WTC11 (cell line): ENCODE data around the gene CUL4A. TPM values are rescaled to one million over a fixed set of nuclear protein-coding genes. Genes with fewer than 3 reads are reported as not detected.
A peak's percentile ranks its signal among the peaks of the same experiment; 100 is the strongest.

Experiments used
- ATAC-seq: fragments of 200-7000 bp; cut with Tn5 transposase; 2 replicates; pipeline ENCODE4 v1.10.0; 2021; ENCODE audit warnings: mild to moderate bottlenecking, moderate library complexity
- CTCF ChIA-PET: fragments of 300-600 bp; sonication (Branson Sonifier 250); formaldehyde crosslinking; loops from one replicate; lab custom pipeline; 2021; ENCODE audit warnings: antibody characterized with exemption; lab: Charles Lee
- POLR2A ChIA-PET: fragments of 350-600 bp; sonication (Branson Sonifier 250); formaldehyde crosslinking; loops from one replicate; lab custom pipeline; 2021; ENCODE audit warnings: antibody characterized with exemption; lab: Charles Lee
- DNase-seq: peaks from one replicate; pipeline ENCODE4 v3.0.0; 2021; ENCODE audit warnings: low spot score
- H3K27ac Mint-ChIP-seq: 2 replicates; pipeline ENCODE4 v1.8.0; 2021; ENCODE audit warnings: mixed read lengths
- H3K27me3 Mint-ChIP-seq: 2 replicates; pipeline ENCODE4 v1.8.0; 2021; ENCODE audit warnings: low read depth, mild to moderate bottlenecking, moderate library complexity, mixed read lengths
- H3K36me3 Mint-ChIP-seq: 2 replicates; pipeline ENCODE4 v1.8.0; 2021; ENCODE audit warnings: mixed read lengths
- H3K4me1 Mint-ChIP-seq: 2 replicates; pipeline ENCODE4 v1.8.0; 2022; ENCODE audit warnings: mixed read lengths
- H3K4me3 Mint-ChIP-seq: 2 replicates; pipeline ENCODE4 v1.8.0; 2021; ENCODE audit warnings: mild to moderate bottlenecking, moderate library complexity, mixed read lengths
- H3K9me3 Mint-ChIP-seq: 2 replicates; pipeline ENCODE4 v1.8.0; 2021; ENCODE audit warnings: mixed read lengths
- CREM ChIP-seq: sonication (generic); formaldehyde crosslinking; IDR thresholded peaks from 2 replicates; pipeline ENCODE4 v1.8.1; 2022; ENCODE audit warnings: mild to moderate bottlenecking, missing genetic modification reagents, moderate library complexity
- FOXP1 ChIP-seq: sonication (generic); formaldehyde crosslinking; IDR thresholded peaks from 2 replicates; pipeline ENCODE4 v1.8.0; 2022; ENCODE audit warnings: missing genetic modification reagents, mild to moderate bottlenecking, moderate library complexity, borderline replicate concordance
- GABPB1 ChIP-seq: sonication (generic); formaldehyde crosslinking; IDR thresholded peaks from 2 replicates; pipeline ENCODE4 v1.8.1; 2023; ENCODE audit warnings: mild to moderate bottlenecking, missing genetic modification reagents
- JUN ChIP-seq: sonication (generic); formaldehyde crosslinking; IDR thresholded peaks from 2 replicates; pipeline ENCODE4 v1.8.0; 2023; ENCODE audit warnings: mild to moderate bottlenecking, missing genetic modification reagents
- OVOL2 ChIP-seq: fragments of 250-450 bp; sonication (Bioruptor Pico); IDR thresholded peaks from 2 replicates; pipeline ENCODE4 v1.9.0; 2021; ENCODE audit warnings: mild to moderate bottlenecking, borderline replicate concordance
- SMAD4 ChIP-seq: sonication (generic); formaldehyde crosslinking; IDR thresholded peaks from 2 replicates; pipeline ENCODE4 v1.8.0; 2022; ENCODE audit warnings: mild to moderate bottlenecking, missing genetic modification reagents
- SP1 ChIP-seq: sonication (generic); formaldehyde crosslinking; conservative IDR thresholded peaks from 2 replicates; pipeline ENCODE4 v1.8.1; 2022; ENCODE audit warnings: missing genetic modification reagents
- ZBTB21 ChIP-seq: sonication (generic); formaldehyde crosslinking; IDR thresholded peaks from 2 replicates; pipeline ENCODE4 v1.8.1; 2023; ENCODE audit warnings: mild to moderate bottlenecking, missing genetic modification reagents, borderline replicate concordance
- ZNF317 ChIP-seq: sonication (generic); formaldehyde crosslinking; IDR thresholded peaks from 2 replicates; pipeline ENCODE4 v1.8.1; 2023; ENCODE audit warnings: low read depth, mild to moderate bottlenecking, moderate library complexity, missing genetic modification reagents, borderline replicate concordance
- ZNF423 ChIP-seq: fragments of 250-450 bp; sonication (Bioruptor Pico); IDR thresholded peaks from 2 replicates; pipeline ENCODE4 v2.1.2; 2022; ENCODE audit warnings: mild to moderate bottlenecking, moderate library complexity
- total RNA-seq: library from RNA; stranded (reverse); gene quantifications from 3 replicates; pipeline ENCODE4 v1.2.3, GENCODE V29; 2021
- TF ChIP-seq, protein P1 (sequence below): sonication (generic); formaldehyde crosslinking; IDR thresholded peaks from 2 replicates; pipeline ENCODE4 v1.8.1; 2022; ENCODE audit warnings: missing genetic modification reagents, borderline replicate concordance
- TF ChIP-seq, protein P2 (sequence below): sonication (generic); formaldehyde crosslinking; IDR thresholded peaks from 2 replicates; pipeline ENCODE4 v1.8.0; 2022; ENCODE audit warnings: mild to moderate bottlenecking, missing genetic modification reagents
- TF ChIP-seq, protein P3 (sequence below): sonication (generic); formaldehyde crosslinking; IDR thresholded peaks from 2 replicates; pipeline ENCODE4 v1.8.1; 2023; ENCODE audit warnings: mild to moderate bottlenecking, moderate library complexity, missing genetic modification reagents
- TF ChIP-seq, protein P4 (sequence below): sonication (generic); formaldehyde crosslinking; IDR thresholded peaks from 2 replicates; pipeline ENCODE4 v1.8.0; 2023; ENCODE audit warnings: missing genetic modification reagents
- TF ChIP-seq, protein P5 (sequence below): fragments of 250-450 bp; sonication (Bioruptor Pico); IDR thresholded peaks from 2 replicates; pipeline ENCODE4 v1.8.0; 2021; ENCODE audit warnings: mild to moderate bottlenecking

Gene CUL4A
- total RNA-seq, 1 experiment from 2014 or later = 99.9 TPM

DNA sequence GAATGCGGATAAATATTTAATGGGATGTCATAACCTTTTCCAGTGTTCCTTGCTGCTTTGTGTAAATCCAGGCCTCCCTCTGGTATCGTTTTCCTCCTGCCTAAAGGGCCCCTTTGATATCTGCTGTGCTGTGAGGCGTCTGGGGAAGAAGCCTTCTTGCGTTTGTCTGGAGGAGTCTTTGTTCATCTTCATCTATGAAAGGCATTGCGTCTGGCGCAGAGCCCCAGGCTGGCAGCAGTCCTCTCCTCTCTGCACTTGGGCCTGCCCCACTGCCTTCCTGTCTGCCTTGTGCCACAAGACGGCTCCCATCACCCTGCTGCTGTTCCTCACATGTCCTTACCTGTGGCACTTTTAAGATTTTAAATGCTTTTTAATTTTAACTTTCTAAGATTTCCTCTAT is 41.2 kb upstream of the CUL4A start:
- POLR2A ChIA-PET = no interaction called here
- Mint-ChIP-seq H3K36me3 (peaks cover 23% of the 10 kb centered on the region), H3K27me3 (no peaks in the 10 kb centered on the region; the same call in 1 of the 2 replicates), H3K4me1 (peaks cover 19% of the 10 kb centered on the region), H3K9me3 (no peaks in the 10 kb centered on the region), H3K4me3 (no peak overlapping the region), H3K27ac (no peak overlapping the region)
- ATAC-seq (no peak), DNase-seq (no peak)
- TF ChIP-seq SP1 (CRISPR knock-in tag) = no peak
- TF ChIP-seq SMAD4 (CRISPR knock-in tag) = no peak
- no peak for TF ChIP-seq ZNF423 (CRISPR knock-in tag)
- TF ChIP-seq ZBTB21 (CRISPR knock-in tag) = no peak
- TF ChIP-seq, protein P1, sequence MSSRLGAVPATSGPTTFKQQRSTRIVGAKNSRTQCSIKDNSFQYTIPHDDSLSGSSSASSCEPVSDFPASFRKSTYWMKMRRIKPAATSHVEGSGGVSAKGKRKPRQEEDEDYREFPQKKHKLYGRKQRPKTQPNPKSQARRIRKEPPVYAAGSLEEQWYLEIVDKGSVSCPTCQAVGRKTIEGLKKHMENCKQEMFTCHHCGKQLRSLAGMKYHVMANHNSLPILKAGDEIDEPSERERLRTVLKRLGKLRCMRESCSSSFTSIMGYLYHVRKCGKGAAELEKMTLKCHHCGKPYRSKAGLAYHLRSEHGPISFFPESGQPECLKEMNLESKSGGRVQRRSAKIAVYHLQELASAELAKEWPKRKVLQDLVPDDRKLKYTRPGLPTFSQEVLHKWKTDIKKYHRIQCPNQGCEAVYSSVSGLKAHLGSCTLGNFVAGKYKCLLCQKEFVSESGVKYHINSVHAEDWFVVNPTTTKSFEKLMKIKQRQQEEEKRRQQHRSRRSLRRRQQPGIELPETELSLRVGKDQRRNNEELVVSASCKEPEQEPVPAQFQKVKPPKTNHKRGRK = no peak
- TF ChIP-seq, protein P2, sequence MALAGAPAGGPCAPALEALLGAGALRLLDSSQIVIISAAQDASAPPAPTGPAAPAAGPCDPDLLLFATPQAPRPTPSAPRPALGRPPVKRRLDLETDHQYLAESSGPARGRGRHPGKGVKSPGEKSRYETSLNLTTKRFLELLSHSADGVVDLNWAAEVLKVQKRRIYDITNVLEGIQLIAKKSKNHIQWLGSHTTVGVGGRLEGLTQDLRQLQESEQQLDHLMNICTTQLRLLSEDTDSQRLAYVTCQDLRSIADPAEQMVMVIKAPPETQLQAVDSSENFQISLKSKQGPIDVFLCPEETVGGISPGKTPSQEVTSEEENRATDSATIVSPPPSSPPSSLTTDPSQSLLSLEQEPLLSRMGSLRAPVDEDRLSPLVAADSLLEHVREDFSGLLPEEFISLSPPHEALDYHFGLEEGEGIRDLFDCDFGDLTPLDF (CRISPR knock-in tag) = no peak
- TF ChIP-seq, protein P3, sequence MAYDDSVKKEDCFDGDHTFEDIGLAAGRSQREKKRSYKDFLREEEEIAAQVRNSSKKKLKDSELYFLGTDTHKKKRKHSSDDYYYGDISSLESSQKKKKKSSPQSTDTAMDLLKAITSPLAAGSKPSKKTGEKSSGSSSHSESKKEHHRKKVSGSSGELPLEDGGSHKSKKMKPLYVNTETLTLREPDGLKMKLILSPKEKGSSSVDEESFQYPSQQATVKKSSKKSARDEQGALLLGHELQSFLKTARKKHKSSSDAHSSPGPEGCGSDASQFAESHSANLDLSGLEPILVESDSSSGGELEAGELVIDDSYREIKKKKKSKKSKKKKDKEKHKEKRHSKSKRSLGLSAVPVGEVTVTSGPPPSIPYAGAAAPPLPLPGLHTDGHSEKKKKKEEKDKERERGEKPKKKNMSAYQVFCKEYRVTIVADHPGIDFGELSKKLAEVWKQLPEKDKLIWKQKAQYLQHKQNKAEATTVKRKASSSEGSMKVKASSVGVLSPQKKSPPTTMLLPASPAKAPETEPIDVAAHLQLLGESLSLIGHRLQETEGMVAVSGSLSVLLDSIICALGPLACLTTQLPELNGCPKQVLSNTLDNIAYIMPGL (CRISPR knock-in tag) = no peak
- no peak for TF ChIP-seq ZNF317
- TF ChIP-seq CREM (CRISPR knock-in tag) = no peak
- TF ChIP-seq, protein P4, sequence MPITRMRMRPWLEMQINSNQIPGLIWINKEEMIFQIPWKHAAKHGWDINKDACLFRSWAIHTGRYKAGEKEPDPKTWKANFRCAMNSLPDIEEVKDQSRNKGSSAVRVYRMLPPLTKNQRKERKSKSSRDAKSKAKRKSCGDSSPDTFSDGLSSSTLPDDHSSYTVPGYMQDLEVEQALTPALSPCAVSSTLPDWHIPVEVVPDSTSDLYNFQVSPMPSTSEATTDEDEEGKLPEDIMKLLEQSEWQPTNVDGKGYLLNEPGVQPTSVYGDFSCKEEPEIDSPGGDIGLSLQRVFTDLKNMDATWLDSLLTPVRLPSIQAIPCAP (CRISPR knock-in tag) = no peak
- no peak for TF ChIP-seq OVOL2 (CRISPR knock-in tag)
- TF ChIP-seq, protein P5, sequence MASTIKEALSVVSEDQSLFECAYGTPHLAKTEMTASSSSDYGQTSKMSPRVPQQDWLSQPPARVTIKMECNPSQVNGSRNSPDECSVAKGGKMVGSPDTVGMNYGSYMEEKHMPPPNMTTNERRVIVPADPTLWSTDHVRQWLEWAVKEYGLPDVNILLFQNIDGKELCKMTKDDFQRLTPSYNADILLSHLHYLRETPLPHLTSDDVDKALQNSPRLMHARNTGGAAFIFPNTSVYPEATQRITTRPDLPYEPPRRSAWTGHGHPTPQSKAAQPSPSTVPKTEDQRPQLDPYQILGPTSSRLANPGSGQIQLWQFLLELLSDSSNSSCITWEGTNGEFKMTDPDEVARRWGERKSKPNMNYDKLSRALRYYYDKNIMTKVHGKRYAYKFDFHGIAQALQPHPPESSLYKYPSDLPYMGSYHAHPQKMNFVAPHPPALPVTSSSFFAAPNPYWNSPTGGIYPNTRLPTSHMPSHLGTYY (CRISPR knock-in tag) = no peak
- no peak for TF ChIP-seq JUN (CRISPR knock-in tag)
- CTCF ChIA-PET = no interaction called here

DNA sequence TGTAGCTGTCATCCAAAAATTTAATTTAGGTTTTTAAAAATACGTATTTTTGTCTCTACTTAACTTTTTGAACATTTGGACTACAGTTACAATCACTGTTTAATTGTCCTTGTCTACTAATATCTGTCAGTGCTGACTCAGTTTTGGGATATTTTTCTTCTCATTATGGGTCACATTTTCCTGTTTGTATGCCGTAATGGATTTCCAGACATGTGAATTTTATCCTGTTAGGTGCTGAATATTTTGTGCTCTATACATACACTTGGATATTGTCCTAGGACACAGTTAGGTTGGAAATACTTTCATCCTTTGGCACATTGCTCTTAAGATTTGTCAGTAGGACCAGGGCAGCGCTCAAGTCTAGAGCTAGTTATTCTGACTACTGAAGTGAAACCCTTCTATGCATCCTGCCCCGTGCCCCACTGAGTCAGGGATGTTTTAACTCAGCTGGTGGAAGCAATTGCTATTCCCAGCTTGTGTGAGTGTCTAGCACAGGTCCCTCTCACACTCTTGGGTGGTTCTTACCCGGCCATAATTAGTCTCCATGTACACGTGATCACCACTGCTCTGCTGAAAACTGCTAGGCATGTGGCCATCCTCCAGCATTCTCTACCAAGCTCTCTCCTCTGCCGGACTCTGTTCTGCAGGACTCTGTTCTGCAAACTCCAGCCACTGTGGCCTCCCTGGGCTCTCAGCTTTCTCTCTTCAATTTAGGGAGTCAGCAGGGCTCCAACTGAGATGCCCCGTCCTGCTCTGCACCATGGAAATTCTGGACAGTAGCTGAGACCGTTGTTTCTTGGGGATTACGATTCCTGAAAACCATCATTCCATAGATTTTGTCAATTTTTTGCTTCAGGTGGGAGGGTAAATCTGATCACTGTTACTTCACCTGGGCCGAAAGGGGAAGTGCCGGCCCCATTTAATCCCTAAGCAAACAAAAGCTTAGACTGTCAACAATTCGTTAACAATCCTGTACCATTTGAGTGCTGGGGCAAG is 39.8 kb upstream of the CUL4A start:
- peak overlapping the region; percentile 41 for H3K27ac Mint-ChIP-seq

More for the DNA sequence above, 39.8 kb upstream of the CUL4A start:
- ChIA-PET CTCF (interaction anchor here (0.6 to 1.2 kb wide), 2 partner anchors 58 to 84 kb away, joined by 3 to 8 read pairs; no protein-coding TSS in a partner anchor), POLR2A (no interaction called here)
- H3K4me3 Mint-ChIP-seq = no peak overlapping the region
- H3K27me3 Mint-ChIP-seq = no peaks in the 10 kb centered on the region
- peaks cover 16% of the 10 kb centered on the region for H3K4me1 Mint-ChIP-seq
- no peaks in the 10 kb centered on the region for H3K9me3 Mint-ChIP-seq
- no peak for ATAC-seq
- DNase-seq = no peak
- peaks cover 23% of the 10 kb centered on the region for H3K36me3 Mint-ChIP-seq
- TF ChIP-seq FOXP1 = no peak
- no peak for TF ChIP-seq OVOL2 (CRISPR knock-in tag)
- 0 out of 2 replicates have a peak, but pooled peaks have one; percentile 11 for TF ChIP-seq GABPB1 (CRISPR knock-in tag)
